Measurements from ENCODE around the gene MTA2.

DNA sequence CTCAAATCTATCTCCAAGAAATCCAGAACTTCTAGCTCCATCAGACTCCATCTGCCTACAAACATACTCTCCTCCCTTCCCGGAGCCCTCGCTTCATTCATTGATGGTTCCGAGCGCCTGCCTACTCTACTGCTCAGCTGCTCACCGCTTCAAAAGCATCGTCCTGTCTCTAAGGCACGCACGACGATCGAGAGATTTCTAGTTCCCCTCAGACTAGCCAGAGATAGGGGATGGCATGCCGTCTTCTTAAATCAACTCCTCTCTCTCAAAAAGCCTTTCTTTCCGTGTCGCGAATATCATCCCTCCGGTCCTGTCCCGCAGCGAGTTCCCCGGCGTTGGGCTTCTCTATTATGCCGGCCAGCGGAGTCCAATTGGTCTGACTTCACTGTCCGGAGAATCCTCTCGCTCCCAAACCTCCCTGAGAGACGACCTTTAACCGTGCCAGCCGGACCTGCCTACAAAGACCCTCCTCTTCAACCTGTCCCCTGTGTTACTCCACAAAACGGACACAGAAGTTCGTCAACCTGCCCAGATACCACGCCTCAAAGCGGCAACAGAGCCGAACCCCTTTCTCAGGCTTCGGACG, 28.6 kb downstream of the MTA2 start:
- TF ChIP-seq, protein P1, sequence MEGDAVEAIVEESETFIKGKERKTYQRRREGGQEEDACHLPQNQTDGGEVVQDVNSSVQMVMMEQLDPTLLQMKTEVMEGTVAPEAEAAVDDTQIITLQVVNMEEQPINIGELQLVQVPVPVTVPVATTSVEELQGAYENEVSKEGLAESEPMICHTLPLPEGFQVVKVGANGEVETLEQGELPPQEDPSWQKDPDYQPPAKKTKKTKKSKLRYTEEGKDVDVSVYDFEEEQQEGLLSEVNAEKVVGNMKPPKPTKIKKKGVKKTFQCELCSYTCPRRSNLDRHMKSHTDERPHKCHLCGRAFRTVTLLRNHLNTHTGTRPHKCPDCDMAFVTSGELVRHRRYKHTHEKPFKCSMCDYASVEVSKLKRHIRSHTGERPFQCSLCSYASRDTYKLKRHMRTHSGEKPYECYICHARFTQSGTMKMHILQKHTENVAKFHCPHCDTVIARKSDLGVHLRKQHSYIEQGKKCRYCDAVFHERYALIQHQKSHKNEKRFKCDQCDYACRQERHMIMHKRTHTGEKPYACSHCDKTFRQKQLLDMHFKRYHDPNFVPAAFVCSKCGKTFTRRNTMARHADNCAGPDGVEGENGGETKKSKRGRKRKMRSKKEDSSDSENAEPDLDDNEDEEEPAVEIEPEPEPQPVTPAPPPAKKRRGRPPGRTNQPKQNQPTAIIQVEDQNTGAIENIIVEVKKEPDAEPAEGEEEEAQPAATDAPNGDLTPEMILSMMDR (IDR thresholded peaks at IDR 0.05) = no peak
- no peak for TF ChIP-seq POLR2A (IDR thresholded peaks at IDR 0.05)
